Fibroblast of skin of scalp (primary cell): ENCODE data around the gene NGEF.

ENCODE experiments used
- DNase-seq: peaks from one replicate; pipeline ENCODE4 v3.0.0-alpha.2; 2013

Gene NGEF

DNA sequence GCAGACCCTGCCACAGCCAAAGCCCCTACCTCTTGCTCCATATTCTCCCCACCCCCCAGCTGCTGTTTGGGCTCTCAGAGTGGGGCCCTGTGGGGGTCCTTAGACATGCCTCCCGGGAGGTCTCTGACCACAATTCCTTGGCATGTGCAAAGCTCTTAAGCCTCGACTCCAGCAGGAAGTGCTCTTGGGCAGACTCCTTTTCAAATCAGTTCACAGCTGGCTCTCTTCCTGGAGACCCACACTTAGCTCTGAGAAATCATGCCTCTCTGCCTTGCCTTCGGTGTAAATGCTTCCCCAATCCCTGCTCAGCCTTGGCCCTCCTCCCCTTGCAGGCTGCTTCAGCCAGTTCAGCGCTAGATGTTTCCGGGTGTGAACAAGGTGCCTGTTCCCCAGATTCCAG is 46.9 kb downstream of the NGEF start:
- DNase-seq = no peak

DNA sequence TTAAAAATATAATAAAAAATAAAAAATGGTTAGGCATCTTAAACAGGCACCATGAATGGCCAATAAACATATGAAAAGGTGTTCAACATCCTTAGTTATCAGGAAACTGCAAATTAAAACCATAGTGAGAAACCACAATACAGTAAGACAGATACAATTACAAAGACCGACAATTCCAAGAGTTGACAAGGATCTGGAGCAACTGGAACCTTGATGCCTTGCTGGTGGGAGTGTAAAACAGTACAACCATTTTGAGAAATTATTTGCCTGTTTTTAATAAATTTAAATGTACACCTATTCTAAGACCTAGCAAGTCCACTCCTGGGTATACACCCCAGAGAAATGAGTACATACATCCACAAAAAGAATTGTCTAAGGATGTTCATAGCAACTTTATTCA is 49.1 kb downstream of the NGEF start:
- no peak for DNase-seq

DNA sequence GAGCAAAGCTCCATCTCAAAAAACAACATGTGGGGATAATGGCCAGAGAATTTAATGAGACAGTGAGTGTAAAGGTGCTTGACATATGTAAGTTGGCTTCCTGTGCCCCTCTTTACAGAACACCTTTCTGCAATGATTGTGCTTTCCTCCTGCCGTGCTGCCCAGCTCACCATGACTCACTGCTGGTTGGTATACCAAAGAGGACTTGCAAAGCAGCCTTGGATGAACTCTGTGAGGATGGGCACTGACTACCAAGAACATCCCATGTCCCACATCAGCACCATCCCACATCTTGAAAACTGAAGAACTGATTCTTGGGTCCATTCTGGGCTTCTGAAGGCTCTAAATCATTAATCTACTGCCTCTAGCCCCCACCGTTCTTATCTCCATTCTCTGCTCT is 52.2 kb downstream of the NGEF start:
- no peak for DNase-seq

DNA sequence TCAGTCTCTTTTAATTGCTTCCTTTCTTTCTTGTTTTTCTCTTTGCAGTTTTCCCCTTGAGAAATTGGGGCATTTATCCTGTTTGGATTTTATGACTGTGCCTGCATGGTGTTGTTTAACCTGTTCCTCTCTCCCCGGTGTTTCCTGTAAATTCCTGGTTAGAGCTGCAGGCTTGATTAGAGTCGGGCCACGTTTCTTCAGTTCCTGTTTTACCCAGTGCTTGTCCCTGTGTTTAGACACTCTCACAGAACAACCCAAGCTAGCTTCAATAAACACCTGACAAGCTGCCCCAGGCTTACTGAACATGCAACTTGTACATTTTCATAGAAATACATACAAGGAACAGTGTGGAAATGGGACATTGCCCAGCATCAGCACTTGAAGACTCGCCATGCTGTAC is 53.9 kb downstream of the NGEF start:
- DNase-seq = no peak

DNA sequence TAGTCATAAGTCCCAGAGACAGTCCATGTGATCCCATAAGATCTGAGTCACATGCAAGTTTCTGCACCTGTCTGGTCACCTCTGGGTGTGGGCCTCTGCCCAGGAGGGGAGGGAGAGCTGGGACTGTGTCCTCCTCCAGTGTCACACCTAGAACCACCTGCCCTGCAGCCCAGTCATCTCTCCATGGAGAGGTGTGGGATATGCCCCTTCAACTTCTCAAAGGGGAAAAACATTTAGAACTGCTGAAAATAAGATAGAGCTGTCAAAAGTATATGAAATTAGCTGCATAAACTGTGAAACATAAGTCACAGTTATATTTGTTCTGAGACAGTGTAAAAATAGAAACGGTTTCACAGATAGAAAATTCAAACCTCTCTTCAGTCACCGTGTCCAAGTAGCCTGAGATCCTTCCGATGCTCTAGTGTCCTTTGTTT is 55.4 kb downstream of the NGEF start:
- DNase-seq = no peak

- no peak for DNase-seq
These were observed 57.2 kb downstream of the NGEF start for GRCh38 chr2:232955856-232956255.

- DNase-seq = no peak
These were observed 58.4 kb downstream of the NGEF start for GRCh38 chr2:232954691-232955090.

DNA sequence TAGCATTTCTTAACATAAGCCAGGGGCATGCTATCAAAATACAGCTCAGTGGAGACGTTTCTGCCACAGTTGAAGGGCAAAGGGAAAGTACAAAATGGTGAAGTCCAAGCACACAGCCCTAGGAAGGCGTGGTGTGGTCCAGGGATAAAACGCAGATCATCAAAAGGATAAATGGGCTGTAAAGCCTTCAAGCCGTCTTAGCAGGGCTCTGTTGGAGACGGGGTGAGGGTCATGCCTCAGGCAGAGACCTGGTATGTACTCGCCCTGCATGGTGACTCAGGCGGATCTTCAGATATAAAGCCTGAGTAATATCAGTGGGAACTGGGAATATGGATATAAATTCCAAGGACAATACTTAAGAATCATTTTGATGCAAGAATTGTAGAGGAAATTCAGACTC is 61.2 kb downstream of the NGEF start:
- no peak for DNase-seq

- DNase-seq = no peak
These were observed 61.9 kb downstream of the NGEF start for GRCh38 chr2:232951181-232951580.

DNA sequence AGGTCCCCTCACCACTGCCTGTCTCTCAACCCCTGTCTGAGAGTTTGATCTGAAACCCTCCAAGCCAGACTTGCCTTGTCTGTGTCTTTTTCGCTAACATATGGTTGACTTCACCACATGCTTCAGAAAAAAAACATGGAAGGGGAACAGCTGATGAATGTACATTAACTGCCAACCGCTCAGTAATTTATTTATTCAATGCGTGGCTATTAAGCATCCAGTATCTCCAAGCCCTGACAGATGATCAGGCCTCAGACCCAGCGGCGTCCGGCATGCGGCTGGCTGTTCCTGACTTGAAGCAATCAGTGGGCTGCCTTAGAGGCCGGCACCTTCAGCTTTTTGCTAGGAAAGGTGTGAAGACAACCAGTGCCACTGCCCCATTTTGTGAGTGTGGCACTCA is 62.3 kb downstream of the NGEF start:
- no peak for DNase-seq

- DNase-seq = no peak
These were observed 64.0 kb downstream of the NGEF start for GRCh38 chr2:232949016-232949415.

DNA sequence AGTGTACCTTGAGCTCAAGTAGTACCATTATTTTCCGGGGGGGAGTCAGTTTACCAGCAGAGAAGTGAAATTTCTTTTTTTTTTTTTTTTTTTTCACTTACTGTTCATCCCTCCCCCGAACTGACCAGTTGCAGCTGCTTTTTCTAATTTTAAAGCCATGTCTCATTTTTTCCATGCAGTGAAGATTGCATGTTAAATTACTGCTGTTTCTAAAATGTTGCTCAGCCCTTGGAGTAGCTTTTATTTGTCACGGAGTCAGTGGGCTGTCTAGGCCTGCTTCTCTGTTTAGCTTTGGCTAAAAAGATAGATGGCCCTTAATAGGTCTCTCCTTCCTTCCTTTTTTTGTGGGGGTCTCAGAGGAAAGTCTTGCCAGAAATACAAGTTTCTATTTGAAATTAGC is 70.2 kb downstream of the NGEF start:
- no peak for DNase-seq

- DNase-seq = no peak
These were observed 71.0 kb downstream of the NGEF start for GRCh38 chr2:232941912-232942594.

GRCh38 chr2:232941400-232941799 is 71.7 kb downstream of the NGEF start:
- no peak for DNase-seq

GRCh38 chr2:232940724-232941123 is 72.3 kb downstream of the NGEF start:
- DNase-seq = no peak

GRCh38 chr2:232937278-232937906 is 75.7 kb downstream of the NGEF start:
- DNase-seq = peak; percentile 3

GRCh38 chr2:232931636-232932035 is 81.4 kb downstream of the NGEF start:
- no peak for DNase-seq

GRCh38 chr2:232930059-232930400 is 83.0 kb downstream of the NGEF start:
- no peak for DNase-seq

DNA sequence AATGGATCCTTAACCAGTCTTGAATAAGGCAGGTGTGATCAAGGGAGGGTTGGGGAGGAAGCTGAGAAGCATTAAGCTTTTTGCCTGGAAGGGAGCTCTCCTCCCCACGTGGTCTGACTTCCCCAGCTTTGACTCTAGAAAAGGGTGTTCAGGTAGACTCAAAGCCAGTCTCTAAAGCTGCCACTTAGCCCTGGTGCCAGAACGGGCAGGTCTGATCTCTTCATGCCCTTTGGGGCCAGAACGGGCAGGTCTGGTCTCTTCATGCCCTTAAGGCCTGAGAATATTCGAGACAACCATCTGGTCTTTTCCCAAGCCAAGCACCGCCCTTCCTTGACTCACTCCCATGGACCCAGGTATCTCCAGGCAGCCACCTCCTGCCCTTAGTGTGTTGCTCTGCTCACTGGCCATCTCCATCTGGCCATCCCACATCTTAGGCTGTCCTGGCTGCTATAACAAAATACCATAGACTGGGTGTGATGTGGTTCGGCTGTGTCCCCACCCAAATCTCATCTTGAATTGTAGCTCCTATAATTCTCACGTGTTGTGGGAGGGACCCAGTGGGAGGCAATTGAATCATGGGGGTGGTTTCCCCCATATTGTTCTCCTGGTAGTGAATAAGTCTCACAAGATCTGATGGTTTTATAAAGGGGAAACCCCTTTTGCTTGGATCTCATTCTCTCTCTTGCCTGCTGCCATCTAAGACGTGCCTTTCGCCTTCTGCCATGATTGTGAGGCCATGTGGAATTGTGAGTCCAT is 83.6 kb downstream of the NGEF start:
- DNase-seq = no peak

GRCh38 chr2:232928551-232929302 is 84.3 kb downstream of the NGEF start:
- no peak for DNase-seq

DNA sequence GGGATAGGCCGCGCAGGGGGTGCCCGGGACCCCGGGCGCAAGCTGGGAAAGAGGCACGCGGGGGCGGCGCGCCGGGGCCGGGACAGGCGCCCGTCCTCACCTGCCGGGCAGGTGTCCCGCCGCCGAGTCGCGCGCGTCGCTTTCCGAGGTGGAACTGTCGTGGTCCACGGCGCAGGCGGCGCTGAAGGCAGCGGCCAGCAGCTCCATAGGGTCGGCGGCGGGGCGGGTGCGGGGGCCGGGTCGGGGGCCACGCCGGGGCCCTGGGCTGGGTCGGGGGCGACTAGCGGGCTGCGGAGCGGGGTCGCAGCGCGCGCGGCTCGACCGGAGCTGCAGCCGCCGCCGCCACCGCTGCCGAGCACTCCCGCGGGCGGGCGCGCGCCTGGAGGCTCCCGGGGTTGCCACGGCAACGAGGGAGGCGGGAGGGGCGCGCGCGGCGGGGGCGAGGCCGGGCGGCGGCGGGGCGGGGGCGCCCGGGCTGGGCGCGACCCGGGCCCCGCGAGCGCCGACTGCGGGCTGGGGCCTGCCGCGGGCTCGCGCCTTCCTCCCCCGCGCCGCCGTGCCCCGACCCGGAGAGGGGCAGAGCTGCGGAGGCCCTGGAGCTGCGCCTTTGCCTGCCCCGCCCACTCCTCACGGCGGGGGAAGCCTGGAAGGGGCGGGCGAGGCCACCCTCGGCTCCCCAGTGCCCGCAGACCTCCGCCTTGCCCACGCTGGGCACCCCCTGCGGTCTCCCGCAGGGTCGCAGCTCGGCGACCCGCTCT is 85.1 kb downstream of the NGEF start:
- DNase-seq = no peak

GRCh38 chr2:232927032-232927792 is 85.8 kb downstream of the NGEF start:
- DNase-seq = no peak
